GF-D8 (cell line): Measurements from ENCODE around the gene PHETA2.
"Not testable (repeated sequence)": the region's sequence is repeated elsewhere in the genome, so short reads cannot be mapped to it uniquely, and the experiment has no call there.

Experiments
- DNase-seq: peaks from one replicate; lab custom pipeline; 2025; lab: John Stamatoyannopoulos, UW

PHETA2 gene

GRCh38 chr22:42111798-42112197, 37.8 kb downstream of the PHETA2 start:
- no peak for DNase-seq

DNA sequence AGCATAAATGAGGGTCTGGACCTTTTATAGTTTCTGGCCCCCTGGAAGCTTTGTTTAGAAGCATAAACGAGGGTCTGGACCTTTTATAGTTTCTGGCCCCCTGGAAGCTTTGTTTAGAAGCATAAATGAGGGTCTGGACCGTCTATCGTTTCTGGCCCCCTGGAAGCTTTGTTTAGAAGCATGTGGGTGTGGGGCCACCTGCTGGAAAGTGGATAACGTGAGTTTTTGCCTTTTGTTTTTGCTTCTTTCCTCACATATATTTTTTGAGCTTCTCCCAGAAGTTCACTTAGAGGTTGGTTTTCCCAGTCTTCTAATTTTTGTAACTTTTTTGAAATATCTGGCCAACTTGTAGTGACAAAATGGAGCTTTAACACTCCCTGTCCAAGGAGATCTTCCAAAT, 38.7 kb downstream of the PHETA2 start:
- DNase-seq: not testable (repeated sequence)

DNA sequence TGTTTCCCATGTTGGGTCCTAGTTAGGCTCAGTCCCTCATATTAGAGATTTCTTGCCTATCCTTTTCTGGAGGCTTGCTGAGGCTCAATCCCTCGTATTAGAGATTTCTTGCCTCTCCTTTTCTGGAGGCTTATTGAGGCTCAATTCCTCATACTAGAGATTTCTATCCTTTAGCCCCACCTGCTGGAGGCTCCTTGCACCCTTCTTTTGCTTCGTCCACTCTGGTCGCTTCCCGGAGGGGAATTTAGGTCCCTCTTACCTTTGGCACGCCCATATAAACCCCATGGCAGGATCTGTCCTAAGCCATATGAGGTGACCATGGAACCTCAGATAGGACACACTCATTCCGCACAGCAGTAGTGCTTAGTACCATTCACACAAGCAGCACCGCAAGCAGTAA, 40.7 kb downstream of the PHETA2 start:
- DNase-seq: no peak

GRCh38 chr22:42115420-42115830, 41.4 kb downstream of the PHETA2 start:
- DNase-seq: not testable (repeated sequence)

- no peak for DNase-seq
Observed at GRCh38 chr22:42116848-42117424, 42.9 kb downstream of the PHETA2 start.

GRCh38 chr22:42120231-42121021, 46.4 kb downstream of the PHETA2 start:
- DNase-seq: peak; percentile 22

DNA sequence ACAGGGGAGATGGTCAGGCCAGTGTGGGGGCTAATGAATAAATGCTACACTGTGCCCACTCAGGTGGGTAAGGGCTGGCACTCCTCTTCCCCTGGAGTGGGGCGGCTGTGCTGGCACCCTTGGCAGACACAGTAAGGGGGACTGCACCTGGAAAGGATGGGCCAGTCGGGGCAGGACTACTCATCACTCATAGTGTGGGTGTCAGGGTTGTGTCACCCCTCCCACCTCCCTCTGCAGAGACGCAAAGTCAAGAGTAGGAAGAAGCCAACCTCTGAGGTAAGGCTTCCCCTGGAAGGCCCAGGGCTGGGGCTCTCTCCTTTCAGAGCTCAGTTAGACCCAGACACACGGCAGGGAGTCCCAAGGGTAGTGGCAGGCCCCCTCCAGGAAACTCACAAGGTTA, 49.5 kb downstream of the PHETA2 start:
- not testable (repeated sequence) for DNase-seq

DNA sequence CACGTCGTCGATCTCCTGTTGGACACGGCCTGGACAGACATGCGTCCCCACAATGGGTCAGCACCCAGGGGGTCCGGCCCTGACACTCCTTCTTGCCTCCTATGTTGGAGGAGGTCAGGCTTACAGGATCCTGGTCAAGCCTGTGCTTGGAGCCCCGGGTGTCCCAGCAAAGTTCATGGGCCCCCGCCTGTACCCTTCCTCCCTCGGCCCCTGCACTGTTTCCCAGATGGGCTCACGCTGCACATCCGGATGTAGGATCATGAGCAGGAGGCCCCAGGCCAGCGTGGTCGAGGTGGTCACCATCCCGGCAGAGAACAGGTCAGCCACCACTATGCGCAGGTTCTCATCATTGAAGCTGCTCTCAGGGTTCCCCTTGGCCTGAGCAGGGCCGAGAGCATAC, 53.6 kb downstream of the PHETA2 start:
- no peak for DNase-seq

- DNase-seq: not testable (repeated sequence)
Observed at GRCh38 chr22:42128007-42128406, 54.0 kb downstream of the PHETA2 start.
